Mammary epithelial cell (primary cell): ENCODE results near the gene GLP2R.

ENCODE experiments used
- EZH2 ChIP-seq: IDR thresholded peaks from 2 replicates; pipeline ENCODE4 v1.6.1; 2012; ENCODE audit warnings: low read length, inconsistent platforms, borderline replicate concordance
- TF ChIP-seq, protein P1 (sequence below), 2 donors: IDR thresholded peaks in 1 of 2; conservative IDR thresholded peaks in 1 of 2; 2 replicates each; pipeline ENCODE4 v1.5.1; 2011 to 2012; ENCODE audit warnings: inconsistent platforms in 2 of 2, low read length in 2 of 2, mild to moderate bottlenecking in 2 of 2, control low read depth in 1 of 2, low read depth in 1 of 2; ENCODE audit not compliant: insufficient read depth in 1 of 2; ENCODE audit errors: extremely low read depth in 1 of 2

DNA sequence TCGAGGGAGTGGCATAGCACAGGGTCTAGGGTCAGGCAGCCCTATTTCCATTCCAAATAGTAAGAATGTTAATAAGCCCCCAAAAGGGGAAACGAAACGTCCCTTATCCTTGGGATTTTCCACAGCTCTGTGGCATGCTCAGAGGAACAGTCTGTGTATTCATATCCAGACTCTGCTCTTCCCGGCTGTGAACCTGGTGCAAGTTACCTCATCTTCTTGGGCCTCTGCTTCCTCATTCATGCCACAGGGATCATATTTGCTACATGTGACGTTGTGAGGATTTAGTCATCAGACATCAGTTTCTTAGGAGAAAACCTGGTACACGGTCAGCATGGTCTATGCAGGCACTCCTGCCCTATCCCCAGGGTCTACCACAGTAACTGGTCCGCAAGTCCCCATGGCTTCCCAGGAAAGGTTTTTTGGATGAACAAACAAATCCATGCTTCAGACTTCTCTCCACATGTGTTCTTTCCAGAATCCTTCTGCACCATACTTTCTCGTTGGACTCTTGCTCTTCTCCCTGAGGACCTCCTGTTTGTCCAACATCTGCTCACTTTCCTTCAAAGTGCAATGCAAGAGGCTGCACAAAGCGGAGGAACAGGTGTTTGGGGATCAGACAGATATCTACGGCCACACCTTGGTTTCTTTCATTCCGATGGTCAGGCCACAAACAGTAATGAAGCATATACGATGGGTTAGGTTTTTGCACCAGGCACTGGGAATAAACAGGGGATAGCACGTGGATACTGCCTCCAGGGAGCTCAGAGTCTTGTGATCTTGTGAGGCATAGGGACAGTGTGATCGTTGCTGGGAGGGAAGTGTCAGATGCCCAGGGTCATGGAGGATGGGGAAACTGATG is 17.7 kb downstream of the GLP2R start:
- TF ChIP-seq, protein P1, sequence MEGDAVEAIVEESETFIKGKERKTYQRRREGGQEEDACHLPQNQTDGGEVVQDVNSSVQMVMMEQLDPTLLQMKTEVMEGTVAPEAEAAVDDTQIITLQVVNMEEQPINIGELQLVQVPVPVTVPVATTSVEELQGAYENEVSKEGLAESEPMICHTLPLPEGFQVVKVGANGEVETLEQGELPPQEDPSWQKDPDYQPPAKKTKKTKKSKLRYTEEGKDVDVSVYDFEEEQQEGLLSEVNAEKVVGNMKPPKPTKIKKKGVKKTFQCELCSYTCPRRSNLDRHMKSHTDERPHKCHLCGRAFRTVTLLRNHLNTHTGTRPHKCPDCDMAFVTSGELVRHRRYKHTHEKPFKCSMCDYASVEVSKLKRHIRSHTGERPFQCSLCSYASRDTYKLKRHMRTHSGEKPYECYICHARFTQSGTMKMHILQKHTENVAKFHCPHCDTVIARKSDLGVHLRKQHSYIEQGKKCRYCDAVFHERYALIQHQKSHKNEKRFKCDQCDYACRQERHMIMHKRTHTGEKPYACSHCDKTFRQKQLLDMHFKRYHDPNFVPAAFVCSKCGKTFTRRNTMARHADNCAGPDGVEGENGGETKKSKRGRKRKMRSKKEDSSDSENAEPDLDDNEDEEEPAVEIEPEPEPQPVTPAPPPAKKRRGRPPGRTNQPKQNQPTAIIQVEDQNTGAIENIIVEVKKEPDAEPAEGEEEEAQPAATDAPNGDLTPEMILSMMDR (conservative IDR thresholded peaks at IDR 0.05 in 1 of 2, IDR thresholded peaks at IDR 0.05 in 1 of 2; ENCODE audit: extremely low read depth in 1 of 2, insufficient read depth in 1 of 2, low read depth in 1 of 2, low read length in 2 of 2), result no peak
- TF ChIP-seq EZH2, result no peak
